NCI-H1048 (cell line): ENCODE measurements around the gene CDH4.

Experiments
- DNase-seq: peaks from one replicate; lab custom pipeline; 2025; lab: John Stamatoyannopoulos, UW

CDH4 gene

DNA sequence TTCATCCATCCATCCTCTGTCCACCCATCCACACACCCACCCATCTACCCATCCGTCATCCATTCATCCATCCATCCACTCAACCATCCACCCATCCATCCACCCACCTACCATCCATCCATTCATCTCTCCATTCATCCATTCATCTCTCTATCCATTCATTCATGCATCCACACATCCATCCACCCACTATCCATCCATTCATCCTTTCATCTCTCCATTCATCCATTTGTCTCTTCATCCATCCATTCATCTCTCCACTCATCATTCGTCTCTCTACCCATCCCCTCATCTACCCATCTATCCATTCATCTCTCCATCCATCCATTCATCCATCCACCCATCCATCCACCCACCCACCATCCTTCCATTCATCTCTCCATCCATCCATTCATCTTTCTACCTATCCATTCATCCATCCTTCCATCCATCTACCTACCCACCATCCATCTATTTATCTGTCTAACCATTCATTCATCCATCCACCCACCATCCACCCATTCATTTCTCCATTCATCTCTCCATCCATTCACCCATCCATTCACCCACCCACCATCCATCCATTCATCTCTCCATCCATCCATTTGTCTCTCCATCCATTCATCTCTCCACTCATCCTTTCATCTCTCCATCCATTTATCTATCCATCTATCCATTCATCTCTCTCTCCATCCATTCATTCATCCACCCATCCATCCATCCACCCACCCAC, 538.2 kb downstream of the CDH4 start:
- no peak for DNase-seq

DNA sequence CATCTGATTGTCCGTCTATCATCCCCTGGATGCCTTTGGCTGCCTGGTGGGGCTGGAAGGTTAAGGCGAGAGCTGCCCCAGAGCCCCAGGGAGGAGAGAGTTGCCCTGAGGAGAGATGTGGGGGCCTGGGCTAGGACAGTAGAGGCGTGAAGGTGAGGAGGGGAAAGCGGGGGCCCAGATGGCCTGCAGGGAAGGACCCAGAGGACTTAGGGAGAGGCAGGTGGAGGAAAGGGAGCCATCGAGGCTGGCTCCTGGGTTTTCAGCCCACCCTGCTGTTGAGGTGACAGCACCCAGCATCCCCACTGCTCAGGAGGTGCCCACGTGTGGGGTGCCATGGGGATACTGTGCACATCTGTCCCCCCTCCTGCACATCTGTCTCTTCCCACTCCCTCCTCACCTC, 539.9 kb downstream of the CDH4 start:
- DNase-seq = no peak

DNA sequence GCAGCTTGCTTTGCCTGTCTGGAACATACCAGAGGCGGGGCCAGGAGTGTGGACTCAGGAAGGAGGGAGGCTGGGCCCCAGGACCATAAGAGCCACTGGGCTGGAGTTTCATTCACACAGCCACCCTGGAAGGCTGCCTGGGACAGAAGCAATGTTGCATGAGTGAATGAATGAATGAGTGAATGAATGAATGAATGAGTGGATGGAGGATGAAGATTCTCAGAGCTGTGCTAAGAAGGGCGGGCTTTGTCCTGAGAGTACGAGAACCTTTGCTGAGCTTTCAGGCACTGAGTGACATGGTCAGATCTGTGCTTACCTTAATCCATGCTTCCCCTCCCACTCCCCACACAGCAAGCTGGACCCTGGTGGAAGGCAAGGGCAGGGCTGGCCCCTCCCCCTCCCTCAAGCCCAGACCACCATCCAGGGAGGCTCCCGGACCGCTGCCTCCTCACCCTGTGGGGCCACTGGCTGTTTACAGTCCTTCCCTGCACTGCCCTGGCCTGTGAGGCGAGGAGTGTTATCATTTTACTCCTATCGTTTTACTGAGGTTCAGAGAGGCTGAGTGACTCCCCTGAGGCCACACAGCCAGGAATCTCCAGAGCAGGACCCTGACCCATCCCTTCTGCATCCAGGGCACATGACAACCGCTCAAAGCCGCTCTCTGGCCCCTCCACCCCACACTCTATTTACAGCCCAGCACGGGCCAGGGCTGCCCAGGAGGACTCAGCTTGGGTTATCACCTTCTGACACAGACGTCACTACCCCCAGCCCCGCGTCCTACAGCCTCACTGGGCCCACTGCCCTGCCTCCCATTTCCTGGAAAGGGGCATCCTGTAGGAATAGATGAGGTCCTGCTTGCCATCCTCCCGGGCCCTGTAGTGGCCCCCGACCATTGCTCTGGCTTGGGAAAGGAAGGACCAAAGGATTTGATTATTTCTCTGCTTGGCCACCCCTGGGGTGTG, 543.9 kb downstream of the CDH4 start:
- no peak for DNase-seq

DNA sequence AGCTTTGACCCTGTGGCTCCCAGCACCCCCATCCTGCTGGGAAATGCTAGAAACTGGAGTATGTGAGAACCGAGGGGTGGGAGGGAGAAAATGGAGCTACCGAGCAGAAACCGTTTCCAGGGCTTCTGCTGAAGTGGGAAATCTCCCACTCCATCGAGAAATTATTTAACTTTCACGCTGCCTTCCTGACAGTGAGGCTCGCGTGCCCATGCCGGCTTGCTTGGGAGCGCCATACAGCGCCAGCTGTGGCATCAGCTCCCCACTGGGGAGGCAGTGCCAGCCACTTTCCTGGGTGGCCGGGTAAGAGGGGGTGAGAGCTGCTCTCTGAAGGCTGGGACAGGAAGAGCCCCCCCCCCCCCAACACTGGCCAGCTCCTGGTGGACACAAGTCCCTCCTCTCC, 544.7 kb downstream of the CDH4 start:
- DNase-seq = no peak

DNA sequence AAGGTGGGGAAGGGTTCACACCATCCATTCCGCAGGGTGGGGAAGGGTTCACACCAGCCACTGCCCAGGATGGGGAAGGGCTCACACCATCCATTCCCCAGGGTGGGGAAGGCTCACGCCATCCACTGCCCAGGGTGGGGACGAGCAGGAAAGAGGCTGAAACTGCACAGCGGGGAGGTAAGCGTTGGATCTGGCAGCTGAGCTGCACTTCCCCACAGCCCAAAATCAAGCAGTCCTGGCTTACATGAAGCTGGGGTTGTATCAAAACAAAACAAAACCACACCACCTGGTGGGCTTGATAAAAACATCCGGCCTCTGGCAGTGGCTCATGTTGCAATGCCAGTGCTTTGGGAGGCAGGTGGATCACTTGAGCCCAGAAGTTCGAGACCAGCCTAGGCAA, 545.1 kb downstream of the CDH4 start:
- no peak for DNase-seq

DNA sequence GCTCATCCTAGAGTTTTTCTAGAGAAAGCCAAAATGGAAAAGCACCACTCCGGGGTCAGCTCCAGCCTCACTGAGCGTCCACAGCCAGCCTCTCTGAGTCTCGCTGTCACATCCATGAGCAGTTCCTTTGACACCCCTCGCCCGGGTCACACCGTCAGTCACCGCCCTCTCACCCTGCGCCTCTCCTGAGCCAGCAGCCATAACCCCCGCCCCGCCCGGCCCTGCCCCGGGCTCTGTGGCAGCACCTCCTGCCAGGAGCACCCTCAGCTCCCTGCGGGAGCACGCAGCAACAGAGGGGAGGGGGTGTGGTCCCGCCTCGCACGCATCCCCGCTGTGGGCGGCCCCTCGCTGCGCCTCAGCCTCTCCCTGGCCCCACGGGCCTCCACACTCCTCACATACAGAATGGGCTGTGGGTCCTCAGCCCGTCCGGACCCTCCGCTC, 545.9 kb downstream of the CDH4 start:
- no peak for DNase-seq

DNA sequence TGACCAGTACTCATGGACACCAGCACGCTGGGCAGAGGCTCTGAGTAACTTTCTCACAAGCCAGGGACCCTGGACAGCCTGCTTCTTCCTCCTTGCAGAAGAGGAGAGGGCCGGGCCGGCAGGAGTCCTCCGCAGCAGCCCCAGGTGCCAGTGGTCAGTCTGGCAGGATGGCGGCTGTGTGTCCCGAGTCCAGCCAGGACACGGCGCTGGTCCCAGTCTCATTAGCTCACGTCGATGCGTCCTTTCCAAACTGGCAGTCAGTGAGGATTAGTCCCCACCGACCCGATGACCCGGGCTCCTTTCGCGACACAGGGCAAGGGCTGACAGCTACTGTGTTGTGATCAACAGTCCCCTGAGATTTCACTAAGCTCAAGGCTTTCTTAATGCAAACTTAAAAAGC, 546.6 kb downstream of the CDH4 start:
- DNase-seq = no peak

DNA sequence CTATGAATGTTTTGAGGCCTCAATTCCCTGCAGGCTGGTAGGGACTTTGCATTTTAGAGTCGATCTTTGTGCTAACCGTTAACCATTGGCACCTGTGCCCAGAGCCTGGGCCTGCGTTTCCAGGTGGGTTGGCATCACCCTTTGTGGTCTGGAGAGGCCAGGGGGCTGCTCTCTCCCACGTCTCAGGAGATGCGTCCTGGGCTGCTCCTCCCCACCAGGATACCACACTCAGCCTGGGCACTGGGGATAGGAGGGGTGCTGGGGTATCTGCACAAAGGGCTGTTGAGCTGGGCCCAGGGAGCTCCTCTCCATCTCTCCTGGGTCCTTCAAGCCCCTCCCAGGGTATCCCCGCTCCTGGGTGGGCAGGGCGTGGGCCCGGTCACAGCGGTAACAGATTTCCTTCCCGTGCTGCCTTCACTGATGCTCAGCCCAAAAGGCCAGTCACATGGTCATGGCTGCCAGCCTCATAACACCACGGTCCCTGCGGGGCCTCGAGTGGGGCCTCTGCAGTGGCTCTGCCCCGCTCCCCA, 547.4 kb downstream of the CDH4 start:
- no peak for DNase-seq

DNA sequence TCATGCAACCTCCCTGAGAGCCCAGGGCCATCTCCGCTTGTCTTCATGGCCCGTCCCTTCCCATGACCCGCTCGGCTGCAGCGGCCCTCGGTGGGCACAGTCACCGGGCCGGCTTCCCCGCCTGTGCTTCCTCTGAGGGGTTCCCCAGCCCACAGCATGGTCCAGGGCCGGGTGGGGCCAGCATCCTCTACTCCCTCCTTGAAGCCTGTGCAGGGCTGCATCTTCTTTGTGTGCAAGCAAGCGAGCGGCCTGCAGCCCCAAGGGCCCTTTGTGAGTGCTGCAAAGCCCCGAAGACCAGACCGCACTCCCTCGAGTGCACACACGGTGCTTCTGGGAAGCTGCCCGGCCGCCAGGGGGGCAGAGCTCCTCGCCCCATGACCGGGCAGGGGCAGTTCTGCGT, 547.9 kb downstream of the CDH4 start:
- DNase-seq = no peak

DNA sequence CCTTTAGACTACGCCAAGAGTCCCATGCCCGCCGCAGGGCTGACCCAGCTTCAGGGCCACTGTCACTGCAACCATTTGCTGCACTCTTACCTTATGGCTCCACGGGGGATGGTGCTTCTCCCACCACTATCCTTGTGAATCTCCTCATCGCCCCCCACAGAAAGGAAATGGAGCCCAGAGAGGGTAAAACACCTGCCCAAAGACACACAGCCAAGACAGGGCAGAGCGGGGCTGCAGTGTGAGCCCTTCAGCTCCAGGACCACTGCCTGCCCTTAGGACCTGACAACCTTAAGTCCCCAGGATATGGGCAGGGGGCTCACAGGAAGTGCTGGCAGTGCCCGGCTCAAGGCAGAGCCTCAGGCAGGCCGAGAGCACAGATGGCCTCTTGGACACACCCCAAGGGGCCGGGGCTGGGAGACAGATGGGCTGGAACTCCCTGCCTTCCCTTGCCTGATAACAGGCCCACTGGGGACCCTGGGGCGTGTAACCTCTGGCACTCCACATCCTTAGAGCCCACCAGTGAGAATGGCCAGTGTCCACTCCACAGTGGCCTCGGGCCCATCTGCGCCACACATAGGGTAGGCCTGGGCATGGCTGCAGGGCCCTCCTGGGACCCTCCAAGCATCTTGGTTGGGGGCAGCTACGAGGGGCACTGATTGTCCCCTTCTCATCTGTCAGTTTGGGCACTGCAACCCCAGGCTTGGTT, 548.5 kb downstream of the CDH4 start:
- DNase-seq = no peak

DNA sequence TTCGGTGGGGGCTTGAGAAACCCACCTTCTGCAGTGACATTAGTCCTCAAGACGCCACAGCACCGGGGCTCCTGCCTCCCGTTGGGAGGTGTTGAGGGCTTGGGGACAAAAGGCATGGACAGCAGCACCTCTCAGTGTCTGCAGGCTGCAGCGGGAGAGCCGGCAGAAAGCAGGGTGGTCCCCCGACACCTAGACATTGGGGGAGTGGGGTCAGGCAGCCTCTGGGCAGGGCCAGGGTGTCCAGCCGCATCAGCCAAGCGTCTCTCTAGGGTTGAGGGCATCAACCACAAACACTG, 549.0 kb downstream of the CDH4 start:
- DNase-seq = no peak

DNA sequence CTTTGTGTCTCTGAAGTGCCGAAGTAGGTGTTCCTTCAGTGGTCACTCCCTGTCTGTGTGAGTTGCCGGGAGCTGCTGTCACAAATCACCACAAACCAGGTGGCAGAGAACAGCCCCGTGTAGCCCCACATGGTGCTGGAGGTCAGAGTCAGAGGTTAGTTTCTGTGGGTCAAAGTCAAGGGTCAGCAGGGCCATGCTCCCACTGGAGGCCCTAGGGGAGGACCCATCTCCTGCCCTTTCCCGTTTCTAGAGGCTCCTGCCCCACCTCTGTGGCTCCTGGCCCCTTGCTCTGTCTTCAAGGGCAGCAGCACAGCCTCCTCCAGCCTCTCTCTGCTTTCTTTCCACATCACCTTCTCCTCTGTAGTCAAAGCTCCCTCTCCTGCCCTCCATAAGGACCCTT, 549.4 kb downstream of the CDH4 start:
- no peak for DNase-seq

DNA sequence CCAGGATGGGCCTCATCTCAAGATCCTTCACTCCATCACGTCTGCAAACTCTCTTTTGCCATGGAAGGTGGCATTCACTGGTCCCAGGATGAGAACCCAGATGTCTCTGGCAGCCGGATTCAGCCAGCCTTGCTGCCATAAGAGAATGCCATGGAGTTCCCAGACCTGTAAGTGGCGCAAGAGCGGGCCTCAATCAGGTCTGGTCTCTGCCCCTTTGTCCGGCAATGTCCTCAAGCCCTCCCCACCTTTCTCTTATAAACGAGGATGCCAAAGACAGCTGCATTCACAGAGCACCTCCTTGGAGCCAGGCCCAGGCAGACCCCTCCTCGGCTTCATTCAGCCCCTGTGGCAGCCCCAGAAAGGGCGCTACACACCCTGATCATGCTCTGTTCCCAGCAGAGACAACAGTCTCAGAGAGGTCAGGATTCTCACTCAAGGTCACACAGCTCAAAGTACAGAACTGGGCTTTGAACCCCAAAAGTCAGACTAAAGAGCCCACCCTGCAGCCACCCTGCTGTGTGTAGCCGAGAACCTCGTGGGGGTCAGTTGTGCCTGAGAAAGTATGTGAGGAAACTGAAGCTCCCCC, 549.9 kb downstream of the CDH4 start:
- DNase-seq = no peak

DNA sequence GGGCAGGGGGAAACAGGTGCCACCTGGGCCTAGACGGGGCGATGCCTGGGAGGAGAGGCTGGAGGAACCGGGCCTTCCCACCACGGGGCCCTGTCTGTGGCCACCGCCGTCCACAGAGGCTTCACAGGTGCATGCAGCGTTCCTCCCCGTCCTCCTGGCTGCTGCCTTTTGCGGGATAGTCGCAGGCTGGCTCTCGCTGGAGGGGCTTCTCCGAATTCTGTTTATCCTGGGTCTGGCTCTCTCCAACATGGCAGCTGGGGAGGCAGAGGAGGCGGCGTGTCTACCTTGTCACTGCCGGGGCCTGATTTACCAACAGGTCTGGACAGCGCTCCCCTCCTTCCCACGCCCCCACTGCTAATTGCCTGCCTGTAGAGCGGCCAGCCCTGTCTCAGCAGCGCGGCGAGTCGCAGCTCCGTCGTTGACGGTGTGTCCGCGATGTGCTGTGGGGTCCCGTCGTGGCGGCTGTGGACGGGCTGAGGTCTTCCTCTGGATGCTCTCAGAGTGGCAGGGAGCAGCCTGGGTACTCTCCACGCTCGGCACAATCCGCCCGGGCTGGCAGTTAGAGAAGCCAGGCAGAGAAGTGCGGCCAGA, 550.8 kb downstream of the CDH4 start:
- DNase-seq = no peak

DNA sequence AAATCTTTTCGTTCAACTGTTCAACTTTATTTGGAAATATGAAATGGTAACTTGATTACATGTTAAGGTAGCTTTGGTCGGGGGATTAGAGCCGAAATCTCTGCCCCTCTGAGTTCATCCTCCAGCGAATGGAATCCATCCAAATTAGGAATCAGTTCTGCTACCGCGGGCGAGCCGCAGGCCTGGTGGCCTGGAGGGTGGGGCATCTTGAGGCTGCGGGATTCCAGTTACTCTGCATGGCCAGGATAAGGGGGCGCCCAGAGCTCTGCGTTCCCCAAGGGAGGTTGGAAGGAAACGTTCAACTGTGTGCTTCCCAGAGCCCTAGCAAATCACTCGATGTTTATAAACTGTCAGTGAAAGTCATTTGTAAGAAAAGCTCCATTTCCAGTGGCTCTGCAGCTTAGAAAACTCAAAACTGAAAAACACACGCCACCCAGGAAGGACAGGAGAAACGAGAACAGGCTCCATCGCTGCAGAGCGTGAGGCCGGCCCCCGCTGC, 551.4 kb downstream of the CDH4 start:
- DNase-seq = no peak

DNA sequence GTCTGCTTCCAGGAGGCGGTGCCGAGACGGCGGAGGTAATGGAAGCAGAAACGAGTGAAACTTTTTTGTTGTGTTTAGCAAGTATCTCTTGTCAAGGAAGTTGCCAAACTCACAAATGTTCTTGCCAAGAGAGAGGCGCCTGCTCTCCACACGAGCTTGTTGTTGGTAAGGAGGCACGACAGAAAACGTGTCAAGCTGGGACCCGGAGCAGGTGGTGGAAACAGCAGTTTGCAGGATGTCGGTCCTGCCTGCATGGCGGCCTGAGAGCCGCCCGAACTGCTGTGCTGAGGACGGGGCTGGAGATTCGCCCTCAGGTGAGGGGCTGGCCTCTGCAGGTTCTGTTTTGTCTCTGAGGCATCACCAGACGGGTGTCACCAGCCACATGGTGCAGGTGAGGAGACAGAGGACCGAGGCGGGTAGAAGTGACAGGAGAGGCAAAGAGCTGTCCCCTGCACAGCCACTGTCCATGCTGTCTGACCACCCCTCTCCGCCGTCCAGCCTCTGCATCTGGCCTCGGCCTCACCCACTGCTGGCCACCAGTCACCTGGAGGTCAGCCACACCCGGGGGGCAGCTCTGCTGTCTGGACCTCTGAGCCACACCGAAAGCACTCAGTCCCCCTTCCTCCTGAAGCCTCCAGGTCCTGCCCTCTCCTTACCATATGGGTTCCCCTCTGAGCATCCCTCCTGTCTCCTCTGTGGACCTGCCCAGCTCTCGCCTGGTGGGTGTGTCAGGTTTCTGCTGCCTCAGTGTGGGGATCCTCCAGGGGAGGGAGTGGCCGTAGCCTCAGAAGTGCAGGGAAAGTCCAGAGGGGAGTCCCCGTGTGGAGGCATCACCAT, 552.1 kb downstream of the CDH4 start:
- no peak for DNase-seq

DNA sequence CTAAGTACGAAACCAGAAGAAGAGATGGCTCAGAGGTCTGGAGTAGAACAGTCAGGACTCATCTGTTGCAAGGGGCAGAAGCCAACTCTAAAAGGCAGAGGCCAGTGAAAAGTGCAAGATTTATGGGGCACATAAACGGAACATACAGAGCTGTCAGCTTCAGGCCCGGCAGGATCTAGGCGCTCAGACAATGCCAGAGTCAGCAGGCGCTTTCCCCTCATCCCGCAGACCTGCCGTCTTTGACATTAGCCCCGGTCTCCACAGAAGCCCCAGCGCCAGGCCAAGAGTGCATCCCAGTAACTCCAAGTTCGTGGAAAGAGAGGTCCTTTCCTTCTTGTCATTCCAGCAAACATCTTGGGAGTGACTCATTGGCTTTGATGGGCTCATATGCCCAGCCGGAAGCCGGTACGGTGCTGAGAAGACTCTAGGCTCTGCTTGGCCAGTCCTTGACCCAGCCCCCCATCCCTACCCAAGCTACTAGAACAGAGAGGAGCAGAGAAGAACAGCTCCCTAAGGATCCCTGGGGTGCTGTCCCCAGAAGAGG, 552.8 kb downstream of the CDH4 start:
- DNase-seq = no peak

DNA sequence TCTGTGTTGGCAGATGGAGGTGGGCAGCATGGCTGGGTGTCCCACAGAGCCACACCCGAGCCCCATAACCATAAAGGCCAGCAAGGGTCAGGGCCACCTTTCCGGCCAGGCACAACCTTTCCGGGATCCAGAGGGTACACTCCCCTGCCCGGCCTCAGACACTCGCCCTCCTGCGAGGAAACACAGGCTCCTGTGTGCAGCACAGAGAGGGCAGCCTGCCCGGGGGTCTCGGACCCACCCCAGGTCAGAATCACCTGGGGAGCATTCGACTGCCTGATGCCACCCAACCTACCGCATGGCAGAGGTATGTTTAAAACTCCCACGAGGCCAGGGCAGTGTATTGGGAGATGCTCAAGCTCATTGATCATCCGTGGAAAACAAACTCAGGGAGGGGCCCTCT, 553.3 kb downstream of the CDH4 start:
- DNase-seq = no peak

DNA sequence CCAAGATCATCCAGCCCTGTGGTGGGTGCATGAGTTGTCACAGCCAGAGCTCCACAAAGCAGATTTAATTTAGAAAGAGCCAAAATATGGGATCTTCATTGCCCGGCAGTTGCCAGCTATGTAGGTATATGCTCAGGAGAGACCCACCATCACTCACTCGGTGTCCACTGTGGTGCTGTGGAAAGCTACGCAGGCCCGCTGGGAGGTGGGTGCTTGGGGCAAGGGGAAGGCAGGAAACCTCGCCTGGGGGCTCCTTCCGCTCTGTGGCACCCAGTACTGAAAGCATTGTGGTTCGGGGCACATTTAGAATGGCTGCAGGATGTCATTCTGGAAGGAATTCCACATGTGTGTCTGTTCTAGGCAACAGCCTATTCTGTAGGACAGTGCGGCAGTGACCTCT, 553.7 kb downstream of the CDH4 start:
- no peak for DNase-seq

DNA sequence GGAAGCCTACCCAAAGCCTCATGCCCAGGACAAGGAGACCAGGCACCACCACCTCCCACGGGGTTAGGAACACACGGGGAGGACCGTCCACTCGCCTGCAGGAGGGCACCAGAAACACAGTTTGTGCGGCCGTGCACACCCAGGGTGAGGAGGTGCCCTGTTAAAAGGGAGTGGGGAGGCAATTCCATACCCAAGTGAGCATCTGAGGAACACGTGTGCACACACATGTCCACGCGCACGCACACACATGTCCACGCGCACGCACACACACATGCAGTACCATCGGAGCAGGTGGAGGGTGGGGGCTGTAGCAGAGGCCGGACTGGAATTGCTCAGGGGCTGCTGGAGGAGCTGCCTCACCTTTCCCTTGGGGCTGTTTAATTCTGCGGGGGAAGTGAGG, 554.3 kb downstream of the CDH4 start:
- DNase-seq = no peak

DNA sequence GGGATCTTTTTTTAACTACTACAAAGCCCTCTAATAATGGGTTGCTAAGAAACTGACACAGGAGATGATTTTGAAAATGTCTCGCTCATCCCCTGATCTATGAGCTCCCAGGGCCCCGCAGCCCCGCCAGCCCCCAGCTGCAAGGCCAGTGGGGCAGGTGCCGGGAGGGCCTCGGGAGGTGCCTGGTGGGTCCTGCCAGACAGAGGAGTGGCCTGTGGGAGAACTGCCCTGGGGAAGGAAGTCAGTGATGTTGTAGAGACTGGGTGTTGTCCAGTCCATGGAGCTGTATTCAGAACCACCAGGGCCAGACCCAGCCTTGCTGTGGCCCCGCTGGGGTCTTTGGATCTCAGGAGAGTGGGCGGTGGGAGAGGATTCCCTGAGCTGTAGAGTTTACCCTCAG, 554.9 kb downstream of the CDH4 start:
- no peak for DNase-seq
